NCI-H345 (cell line): Measurements from ENCODE around the gene NCAPD3.
A peak's percentile ranks its signal among the peaks of the same experiment; 100 is the strongest.
"Not testable (repeated sequence)": the region's sequence is repeated elsewhere in the genome, so short reads cannot be mapped to it uniquely, and the experiment has no call there.

ENCODE experiments used
- DNase-seq: peaks from one replicate; lab custom pipeline; 2025; lab: John Stamatoyannopoulos, UW

NCAPD3 gene

GRCh38 chr11:134226806-134227325 is 3.1 kb upstream of the NCAPD3 start:
- DNase-seq: no peak

GRCh38 chr11:134224710-134225664 is 1.2 kb upstream of the NCAPD3 start:
- DNase-seq: peak; percentile 80

DNA sequence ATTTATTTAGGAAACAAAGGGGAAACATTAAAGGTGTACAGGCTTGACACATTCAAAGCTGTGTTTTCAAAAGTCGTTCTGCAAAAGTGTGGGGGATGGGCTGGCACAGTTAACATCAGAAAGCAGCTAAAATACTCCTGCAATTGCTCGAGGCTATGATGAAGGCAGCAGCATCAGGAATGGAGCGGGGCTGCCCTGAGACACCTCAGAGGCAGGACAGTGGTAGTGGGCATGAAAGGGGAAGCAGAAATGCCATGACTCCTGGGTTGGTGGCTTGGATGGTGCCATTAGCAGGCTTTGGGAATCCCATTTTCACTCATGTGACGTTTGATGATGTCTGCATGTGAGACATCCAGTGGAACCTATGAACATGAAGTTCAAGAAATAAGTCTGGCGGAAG is 646 bp downstream of the NCAPD3 start:
- no peak for DNase-seq

- no peak for DNase-seq
These were observed 7.0 kb downstream of the NCAPD3 start for GRCh38 chr11:134216816-134217215.

DNA sequence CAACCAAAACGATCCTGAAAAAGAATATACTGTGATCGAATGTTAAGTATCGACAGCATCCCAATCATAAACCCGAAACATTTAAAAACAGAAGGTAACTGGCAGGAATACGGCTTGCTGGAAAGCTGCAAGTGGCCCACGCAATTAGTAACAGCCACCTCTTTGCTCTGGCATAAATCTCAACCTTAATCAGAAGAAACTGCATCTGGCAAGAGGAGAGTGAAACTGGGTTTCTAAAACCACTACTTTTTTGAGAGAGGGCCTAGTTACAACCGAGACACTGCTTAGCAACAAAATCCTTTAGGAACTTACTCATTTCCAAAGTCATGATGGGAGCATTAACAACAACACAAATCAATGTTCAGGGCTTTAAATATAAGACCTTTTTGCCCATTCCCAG is 7.9 kb downstream of the NCAPD3 start:
- no peak for DNase-seq

GRCh38 chr11:134207538-134208239 is 16.1 kb downstream of the NCAPD3 start:
- DNase-seq: peak; percentile 4

DNA sequence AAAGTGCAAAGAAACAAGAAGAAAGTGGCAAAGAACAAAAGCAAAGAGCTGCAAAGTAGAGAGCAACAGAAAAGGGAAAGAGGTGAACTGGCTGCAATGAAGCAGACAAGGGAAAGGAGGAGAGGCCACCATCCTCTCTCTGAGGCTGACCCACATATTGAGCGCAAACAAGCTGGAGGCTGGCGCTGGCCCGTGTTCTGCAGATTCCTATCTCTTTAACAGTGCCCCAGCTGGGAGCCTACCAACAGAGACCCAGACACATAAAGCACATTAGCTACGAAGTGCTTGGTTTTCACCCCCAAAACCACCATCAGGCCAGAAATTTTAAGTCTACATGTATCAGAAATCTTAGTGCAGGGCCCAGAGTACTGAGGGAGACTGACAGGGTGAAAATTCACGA is 17.6 kb downstream of the NCAPD3 start:
- no peak for DNase-seq

GRCh38 chr11:134205729-134206128 is 18.0 kb downstream of the NCAPD3 start:
- DNase-seq: no peak

- DNase-seq: no peak
These were observed 21.1 kb downstream of the NCAPD3 start for GRCh38 chr11:134202661-134203060.

DNA sequence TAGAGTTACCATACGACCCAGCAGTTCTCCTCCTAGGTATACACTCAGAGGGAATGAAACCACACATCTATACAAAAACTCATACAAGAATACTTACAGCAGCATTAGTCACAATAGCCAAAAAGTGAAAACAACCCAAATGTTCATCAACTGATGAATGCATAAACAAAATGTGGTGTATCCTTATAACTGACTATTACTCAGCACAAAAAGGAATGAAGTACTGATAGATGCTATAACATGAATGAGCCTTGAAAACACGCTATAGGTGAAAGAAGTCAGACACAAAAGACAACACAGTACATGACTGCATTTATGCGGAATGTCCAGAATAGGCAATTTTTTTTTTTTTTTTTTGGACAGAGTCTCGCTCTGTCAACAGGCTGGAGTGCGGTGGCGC is 23.1 kb downstream of the NCAPD3 start:
- DNase-seq: no peak

DNA sequence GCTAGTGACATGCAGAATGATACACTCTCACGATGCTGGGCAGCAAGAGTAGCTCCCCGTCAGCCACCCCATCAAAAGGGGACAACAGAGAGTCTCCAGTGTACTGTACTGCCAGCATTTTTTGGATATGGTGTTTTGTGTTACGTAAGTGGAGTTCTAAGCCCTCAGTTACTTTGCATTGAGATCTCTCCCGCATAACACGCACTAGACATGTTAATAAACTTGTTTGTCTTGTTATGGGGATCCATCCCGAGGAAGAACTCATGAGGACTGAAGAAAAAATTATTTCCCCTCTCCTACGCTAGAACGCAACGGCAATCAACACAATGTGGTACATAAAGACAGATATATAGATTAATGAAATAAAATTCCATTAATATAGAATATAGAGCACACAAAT is 24.2 kb downstream of the NCAPD3 start:
- DNase-seq: no peak

- no peak for DNase-seq
These were observed 27.0 kb downstream of the NCAPD3 start for GRCh38 chr11:134196756-134197155.

GRCh38 chr11:134188092-134188491 is 35.7 kb downstream of the NCAPD3 start:
- not testable (repeated sequence) for DNase-seq

DNA sequence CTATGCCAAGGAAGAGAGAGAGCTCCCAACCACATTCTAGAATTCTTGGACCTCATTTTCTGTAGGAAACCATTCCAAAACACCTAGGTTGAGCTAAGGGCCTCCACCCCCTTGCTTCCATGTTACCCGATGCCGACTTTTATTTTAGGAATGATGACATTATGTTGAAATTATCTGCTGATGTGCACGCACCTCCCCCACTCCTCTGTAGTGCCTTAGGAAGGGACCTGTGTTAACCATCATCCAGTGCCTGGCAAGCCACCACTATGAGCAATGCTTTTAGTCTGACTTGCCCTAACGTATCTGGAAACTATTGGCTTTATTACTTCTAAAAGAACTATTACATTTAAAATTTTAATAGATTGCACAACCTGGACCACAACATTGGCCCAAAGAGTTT is 42.1 kb downstream of the NCAPD3 start:
- no peak for DNase-seq

GRCh38 chr11:134178032-134178674 is 45.6 kb downstream of the NCAPD3 start:
- no peak for DNase-seq

DNA sequence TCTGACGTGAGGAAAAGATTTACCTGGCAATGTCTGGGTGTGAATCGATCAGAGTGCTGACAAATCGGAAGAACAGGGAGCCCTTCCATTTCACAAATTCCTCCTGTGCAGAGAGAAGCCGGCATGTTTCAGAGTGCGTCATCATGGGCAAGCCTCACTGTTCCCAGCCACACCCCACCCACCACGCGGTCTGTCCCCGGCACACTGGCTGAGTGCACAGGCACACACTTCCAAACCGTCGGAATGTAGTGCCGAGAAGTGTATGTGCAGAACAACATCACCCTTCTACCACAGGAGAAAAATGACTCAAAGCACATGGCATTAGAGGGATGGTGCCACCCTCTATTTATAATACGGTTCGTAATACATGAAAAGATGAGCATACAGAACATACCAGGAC is 47.5 kb downstream of the NCAPD3 start:
- no peak for DNase-seq

DNA sequence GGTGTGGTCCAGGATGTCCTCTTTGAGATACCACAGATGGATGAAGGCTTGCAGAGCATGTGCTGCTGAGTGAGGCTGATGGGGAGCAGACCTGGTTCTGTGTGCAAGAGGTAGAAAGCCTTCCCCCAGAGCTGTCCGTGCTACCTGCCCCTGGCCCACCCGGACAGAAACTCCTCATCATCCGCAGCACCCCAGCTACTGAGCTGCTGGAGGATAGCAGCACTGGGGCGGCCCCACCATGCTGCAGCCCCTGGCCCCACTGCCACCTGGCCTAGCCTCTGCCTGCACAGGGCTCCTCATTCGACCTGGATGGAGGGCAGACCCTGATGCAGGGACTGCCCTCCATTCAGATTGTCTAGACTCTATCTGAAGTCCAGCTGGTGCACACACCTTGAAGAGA is 50.5 kb downstream of the NCAPD3 start:
- DNase-seq: no peak

GRCh38 chr11:134171951-134172350 is 51.8 kb downstream of the NCAPD3 start:
- DNase-seq: no peak

- no peak for DNase-seq
These were observed 52.9 kb downstream of the NCAPD3 start for GRCh38 chr11:134170919-134171281.

DNA sequence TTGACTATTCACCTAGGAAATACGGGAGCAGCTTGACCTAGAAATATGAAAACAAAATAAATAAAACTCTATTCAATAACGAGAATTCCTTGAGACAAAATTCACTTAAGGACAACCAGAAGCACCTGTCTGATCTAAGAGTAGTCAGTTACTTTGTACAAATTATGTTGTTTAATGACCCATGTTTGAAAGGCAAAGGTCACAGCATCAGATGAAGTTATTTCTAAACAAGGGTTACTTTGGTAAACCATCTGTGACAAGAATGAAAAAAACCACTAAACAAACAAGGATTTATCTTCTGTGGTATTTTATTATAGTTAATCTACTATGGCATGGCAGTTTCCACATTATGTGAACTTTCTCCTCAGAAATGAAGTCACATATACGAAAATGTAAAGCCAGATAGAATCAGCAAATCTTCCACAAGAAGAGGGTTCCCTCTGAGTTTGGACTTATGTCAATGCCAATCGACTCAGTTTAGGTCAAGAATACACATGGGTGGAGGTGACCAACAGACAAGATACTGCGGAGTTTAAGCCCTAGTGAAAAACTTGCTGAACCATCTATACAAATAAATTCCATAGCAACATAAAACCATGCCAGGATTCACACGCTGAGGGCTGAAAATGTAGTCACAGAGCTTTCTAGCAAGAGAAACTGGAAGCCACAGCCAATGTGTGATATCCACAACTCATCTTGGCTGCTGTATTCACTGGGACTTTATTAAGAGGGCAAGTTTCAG is 53.4 kb downstream of the NCAPD3 start:
- DNase-seq: no peak

DNA sequence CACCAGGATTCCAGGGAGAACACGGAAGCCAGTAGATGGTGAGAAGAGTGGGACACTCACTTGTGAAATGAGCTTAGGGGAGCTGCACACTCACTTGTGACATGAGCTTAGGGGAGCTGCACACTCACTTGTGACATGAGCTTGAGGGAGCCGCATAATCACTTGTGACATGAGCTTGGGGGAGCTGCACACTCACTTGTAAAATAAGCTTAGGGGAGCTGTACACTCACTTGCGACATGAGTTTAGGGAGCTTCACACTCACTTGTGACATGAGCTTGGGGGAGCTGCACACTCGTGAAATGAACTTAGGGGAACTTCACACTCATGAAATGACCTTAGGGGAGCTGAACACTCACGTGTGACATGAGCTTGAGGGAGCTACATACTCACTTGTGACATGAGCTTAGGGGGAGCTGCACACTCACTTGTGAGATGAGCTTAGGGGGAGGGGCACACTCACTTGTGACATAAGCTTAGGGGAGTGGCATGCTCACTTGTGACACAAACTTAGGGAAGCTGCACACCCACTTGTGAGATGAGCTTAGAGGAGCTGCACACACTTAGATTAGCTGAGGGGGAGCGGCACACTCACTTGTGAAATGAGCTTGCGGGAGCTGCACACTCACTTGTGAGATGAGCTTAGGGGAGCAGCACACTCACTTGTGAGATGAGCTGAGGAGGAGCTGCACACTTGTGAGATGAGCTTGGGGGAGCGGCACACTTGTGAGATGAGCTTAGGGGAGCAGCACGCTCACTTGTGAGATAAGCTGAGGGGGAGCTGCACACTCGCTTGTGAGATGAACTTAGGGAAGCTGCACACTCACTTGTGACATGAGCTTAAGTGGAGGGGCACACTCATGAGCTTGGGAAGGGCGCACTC is 59.0 kb downstream of the NCAPD3 start:
- peak; percentile 27 for DNase-seq
